HG03095 (cell line): Measurements from ENCODE around the gene PBX2.
"Not testable (repeated sequence)": the region's sequence is repeated elsewhere in the genome, so short reads cannot be mapped to it uniquely, and the experiment has no call there.

Experiments
- ATAC-seq: cut with Tn5 transposase; IDR thresholded peaks from one replicate; pipeline ENCODE4 v1.9.1; 2021; ENCODE audit warnings: moderate library complexity; ENCODE audit not compliant: unreplicated experiment

The PBX2 gene

GRCh38 chr6:32203426-32204267, 13.6 kb upstream of the PBX2 start:
- no peak for ATAC-seq

- ATAC-seq, result no peak
These were observed 12.2 kb upstream of the PBX2 start for GRCh38 chr6:32202186-32202585.

GRCh38 chr6:32200711-32201475, 10.9 kb upstream of the PBX2 start:
- ATAC-seq, result no peak

GRCh38 chr6:32198866-32199265, 8.9 kb upstream of the PBX2 start:
- ATAC-seq, result no peak

- no peak for ATAC-seq
These were observed 8.3 kb upstream of the PBX2 start for GRCh38 chr6:32198345-32198696.

- ATAC-seq, result no peak
These were observed 6.9 kb upstream of the PBX2 start for GRCh38 chr6:32196682-32197616.

GRCh38 chr6:32195902-32196681, 6.1 kb upstream of the PBX2 start:
- ATAC-seq, result peak; percentile 64

GRCh38 chr6:32195652-32195901, 5.6 kb upstream of the PBX2 start:
- no peak for ATAC-seq

- ATAC-seq, result no peak
These were observed 5.0 kb upstream of the PBX2 start for GRCh38 chr6:32194825-32195651.

- no peak for ATAC-seq
These were observed 4.4 kb upstream of the PBX2 start for GRCh38 chr6:32194388-32194787.

- ATAC-seq, result not testable (repeated sequence)
These were observed 3.1 kb upstream of the PBX2 start for GRCh38 chr6:32193096-32193495.

GRCh38 chr6:32192608-32193039, 2.6 kb upstream of the PBX2 start, which contains the start of gene GPSM3:
TSS of gene GPSM3 (minus strand) at chr6:32192643. CDS start at chr6:32192513, 130 bp downstream.
- no peak for ATAC-seq

- no peak for ATAC-seq
These were observed 1.9 kb upstream of the PBX2 start for GRCh38 chr6:32191696-32192607.

- no peak for ATAC-seq
These were observed 1.1 kb upstream of the PBX2 start for GRCh38 chr6:32190911-32191677.

GRCh38 chr6:32189742-32190053, 304 bp downstream of the PBX2 start:
- ATAC-seq, result no peak

GRCh38 chr6:32189069-32189741, 797 bp downstream of the PBX2 start:
- no peak for ATAC-seq

- no peak for ATAC-seq
These were observed 1.5 kb downstream of the PBX2 start for GRCh38 chr6:32188381-32189068.
